Activated naive CD8-positive, alpha-beta T cell treated with anti-CD3 and anti-CD28 coated beads, Interleukin-2, amount 50 U/mL, for 16 hours (primary cell): ENCODE results near the gene EIF1AD.
"Not testable (repeated sequence)": the region's sequence is repeated elsewhere in the genome, so short reads cannot be mapped to it uniquely, and the experiment has no call there.

Source experiments
- DNase-seq: peaks from one replicate; pipeline ENCODE4 v3.0.0-alpha.2; 2020; ENCODE audit warnings: low read depth, low spot score

Gene EIF1AD

DNA sequence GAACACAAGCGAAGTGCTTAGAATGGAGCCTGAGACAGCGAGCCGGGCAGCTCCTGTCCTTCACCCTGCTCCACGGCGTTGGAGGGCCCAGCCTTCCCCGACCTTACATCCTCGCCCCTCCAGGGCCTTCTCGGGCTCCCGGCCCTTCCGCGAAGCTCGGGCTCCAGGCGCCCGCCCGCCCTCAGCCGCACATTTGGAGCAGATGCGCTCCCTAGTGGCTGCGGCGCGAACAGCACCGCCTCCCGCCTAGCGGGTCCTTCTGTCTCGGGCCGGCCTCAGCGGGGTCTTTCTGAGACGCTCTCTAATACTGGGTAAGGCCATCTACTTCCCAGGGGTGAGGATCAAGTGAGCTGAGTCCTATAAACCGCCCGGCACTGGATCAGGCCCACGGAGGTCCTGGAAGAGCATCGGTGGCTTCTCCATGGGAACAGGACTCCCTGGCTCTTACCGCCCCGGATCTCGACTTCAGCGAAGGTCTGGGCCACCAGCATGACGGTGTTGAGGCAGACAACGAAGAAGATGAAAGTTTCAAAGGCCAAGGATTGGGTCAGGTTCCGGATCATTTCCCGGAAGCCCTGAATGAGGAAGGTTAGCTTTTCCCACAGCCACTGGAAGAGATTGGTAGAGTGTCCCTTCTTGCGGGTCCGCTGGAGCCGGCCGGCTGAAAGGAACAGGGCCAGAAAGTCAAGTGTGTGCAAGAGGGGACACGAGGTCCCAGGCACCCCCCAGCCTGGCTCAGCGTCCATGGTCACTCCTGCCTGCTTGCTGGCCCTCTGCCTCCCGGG is 20.6 kb upstream of the EIF1AD start:
- DNase-seq: peak; percentile 63

DNA sequence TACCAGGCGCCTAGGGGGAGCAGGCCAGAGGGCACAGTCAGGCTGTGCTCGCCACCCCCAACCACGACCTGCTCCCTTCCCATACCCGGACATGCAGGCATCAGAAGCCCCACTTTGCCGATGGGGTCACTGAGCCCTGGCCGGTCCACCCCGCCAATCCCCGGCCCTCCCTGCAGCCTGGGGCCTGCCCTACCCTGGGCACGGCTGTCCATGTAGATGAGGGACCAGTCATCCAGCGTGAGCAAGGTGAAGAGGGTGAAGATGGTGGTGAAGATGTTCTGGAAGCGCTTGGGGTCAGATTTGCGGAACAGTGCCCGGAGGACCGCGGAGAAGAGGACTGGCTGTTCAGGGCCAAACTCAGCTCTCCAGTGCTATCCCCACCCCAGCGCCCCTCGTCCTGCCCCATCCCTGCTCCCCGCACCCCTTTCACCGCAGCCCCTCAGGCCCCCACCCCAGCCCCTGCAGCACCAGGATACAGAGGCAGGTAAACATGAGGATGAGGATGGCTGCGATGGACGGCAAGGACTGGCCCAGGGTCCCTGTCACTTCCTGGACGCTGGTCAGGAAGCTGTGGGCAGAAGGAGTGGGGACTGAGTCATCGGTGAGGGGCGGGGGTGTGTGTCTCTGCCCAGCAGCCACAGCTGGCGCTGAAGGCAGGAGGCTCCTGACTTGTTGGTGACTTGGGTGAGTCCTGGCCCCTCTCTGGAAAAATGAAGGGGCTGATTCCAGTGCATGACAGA is 18.8 kb upstream of the EIF1AD start:
- DNase-seq: no peak

GRCh38 chr11:66020212-66020611 is 18.3 kb upstream of the EIF1AD start:
- DNase-seq: no peak

- DNase-seq: no peak
Measured at GRCh38 chr11:66017321-66017720, 15.4 kb upstream of the EIF1AD start.

DNA sequence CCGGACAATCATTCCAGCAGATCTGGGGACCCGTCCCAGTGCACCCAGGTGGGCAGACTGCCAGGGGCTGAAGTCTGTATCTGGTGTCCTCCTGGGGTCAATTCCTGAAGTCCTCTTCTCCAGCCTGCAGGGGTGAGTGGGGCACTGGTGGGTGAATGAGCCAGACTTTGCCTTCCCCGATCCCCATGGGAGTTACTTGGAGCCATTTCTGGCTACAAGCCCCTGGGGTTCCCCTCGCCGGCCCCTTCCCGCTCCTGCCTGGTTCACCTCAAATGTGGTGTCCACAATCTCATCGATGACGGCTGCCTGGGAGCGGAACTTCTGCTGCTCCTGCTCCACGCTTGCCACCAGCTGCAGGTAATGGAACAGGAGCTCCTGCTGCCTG is 14.8 kb upstream of the EIF1AD start:
- DNase-seq: no peak

DNA sequence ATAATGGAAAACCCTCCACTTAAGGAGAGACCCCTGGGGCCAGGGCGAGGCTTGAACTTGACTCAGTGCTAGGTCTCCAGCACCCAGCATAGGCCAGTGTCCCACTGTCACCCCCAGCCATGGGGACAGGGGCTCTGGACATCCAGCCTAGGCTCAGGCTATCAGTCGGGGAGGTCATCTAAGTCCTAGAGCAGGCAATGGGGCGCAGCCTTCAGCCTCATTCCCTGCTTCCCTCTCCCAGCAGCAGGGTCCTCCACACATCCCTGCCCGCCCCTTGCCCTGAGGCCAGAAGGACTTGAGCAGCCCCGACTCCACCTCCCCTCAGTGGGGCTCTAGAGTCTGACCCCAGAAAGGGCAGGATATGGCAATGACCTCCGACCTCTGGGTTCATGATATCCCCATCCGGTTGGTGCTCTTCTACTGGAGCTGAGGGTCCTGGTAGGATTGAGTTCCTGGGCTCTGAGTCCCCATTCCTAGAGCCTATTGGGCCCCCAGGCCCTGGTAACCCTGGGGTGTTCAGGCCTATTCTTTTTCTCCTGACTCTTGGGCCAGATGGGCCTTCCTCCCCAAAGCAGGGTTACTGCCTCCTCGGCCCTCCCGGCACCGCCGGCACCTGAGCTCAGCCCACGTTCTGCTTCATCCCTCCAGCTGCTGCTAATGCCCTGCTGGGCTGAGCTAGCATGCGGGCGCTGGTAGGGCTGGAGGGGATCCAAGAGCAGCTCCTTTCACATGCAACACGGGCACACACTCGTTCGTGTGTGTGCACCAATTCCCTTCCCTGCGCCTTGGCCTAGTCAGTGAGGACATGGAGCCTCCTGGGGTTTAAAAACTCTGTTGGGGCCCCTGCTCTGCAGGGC is 14.2 kb upstream of the EIF1AD start:
- no peak for DNase-seq

- DNase-seq: no peak
Measured at GRCh38 chr11:66015454-66015881, 13.5 kb upstream of the EIF1AD start.

GRCh38 chr11:66014804-66015453 is 13.0 kb upstream of the EIF1AD start:
- no peak for DNase-seq

GRCh38 chr11:66013762-66014100 is 11.8 kb upstream of the EIF1AD start:
- DNase-seq: no peak

- DNase-seq: no peak
Measured at GRCh38 chr11:66012946-66013761, 11.2 kb upstream of the EIF1AD start.

DNA sequence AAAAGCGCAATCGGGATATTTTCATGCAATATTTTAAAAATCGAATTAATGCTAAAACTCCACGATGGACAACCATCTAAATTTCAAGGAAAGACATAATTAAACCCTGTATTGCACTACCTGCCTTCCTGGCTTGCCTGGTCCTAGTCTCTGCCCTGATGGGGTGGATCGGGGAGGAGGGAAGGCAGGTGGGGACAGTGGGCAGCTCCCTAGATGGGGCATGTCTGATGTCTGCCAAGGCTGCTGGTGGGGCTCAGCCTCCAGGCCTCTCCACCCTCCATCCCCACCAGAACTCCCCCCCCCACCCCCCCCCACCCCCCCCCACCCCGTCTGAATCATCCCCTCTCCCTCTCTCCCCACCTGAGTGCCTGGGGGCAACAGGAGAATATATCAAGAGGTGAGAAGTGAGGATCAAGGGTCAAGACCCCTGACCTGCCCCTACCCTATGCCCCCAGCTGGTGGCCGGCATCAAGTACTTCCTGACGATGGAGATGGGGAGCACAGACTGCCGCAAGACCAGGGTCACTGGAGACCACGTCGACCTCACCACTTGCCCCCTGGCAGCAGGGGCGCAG is 10.5 kb upstream of the EIF1AD start:
- no peak for DNase-seq

DNA sequence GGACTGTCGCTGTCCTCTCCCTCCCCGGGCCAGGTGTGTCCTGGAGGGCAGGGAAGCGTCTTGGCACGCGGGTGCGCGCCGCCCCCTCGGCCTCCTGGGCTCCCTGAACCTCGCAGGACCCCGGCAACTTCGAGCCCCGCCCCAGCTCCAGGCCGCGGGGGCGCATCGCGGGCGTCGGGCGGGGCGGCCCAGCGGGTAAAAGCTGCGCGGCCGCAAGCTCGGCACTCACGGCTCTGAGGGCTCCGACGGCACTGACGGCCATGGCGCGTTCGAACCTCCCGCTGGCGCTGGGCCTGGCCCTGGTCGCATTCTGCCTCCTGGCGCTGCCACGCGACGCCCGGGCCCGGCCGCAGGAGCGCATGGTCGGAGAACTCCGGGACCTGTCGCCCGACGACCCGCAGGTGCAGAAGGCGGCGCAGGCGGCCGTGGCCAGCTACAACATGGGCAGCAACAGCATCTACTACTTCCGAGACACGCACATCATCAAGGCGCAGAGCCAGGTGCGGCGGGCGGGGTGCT is 9.9 kb upstream of the EIF1AD start, which contains the start of gene CST6:
Gene CST6 (plus strand): TSS at position 224 of the 519 bp plus-strand sequence. CDS start 37 bp downstream, at position 261.
- no peak for DNase-seq

GRCh38 chr11:66011239-66011784 is 9.4 kb upstream of the EIF1AD start:
- no peak for DNase-seq

DNA sequence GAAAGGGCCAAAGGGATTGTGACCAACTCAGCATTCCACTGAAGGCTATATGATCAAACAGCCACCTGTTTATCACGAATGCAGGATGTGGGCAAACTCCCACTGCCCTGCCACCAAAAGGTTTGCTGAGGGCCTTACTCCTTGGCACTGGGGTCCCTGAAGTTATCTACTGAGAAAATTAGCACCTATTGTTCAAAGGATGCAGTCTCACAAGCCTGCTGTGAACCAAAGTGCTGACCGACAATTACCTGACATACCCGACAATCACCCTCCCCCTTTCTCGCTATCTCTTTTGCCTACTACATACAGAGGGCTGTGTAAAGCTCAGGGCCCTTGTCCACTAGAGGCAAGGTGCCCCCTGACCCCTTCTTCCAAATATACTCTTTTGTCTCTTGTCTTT is 8.1 kb upstream of the EIF1AD start:
- not testable (repeated sequence) for DNase-seq

- no peak for DNase-seq
Measured at GRCh38 chr11:66008468-66009101, 6.6 kb upstream of the EIF1AD start.

DNA sequence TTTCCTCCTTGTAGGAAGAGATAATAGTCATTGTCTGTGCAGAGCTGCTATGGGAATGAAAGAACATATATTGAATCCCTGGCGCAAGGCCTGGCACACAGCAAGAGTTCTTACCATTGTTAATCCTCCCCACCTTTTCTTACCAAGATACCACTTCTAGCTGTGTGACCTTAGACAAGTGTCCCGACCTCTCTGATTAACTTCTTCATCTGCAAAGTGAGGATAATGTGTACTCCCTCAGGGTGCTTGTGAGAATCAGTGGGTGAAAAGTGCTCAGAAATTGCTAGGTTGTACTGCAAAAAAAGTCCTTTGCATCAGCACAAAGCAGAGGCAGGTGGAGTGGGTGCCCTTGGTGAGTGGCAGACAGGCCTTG is 6.1 kb upstream of the EIF1AD start:
- DNase-seq: no peak

GRCh38 chr11:66007201-66007634 is 5.3 kb upstream of the EIF1AD start:
- DNase-seq: no peak

DNA sequence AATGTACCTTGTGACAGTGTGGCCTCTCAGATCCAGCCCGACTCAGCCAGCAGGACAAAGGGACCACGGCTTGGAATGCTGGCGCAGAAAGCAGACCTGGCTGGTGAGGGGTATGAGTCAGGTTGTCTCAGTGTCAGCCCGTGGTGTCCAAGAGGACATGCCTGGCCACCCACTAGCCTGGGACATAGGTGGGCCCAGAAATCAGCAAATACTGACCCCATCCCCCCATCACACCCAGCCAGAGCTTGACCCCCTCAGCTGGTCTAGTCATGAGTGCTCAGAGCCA is 4.9 kb upstream of the EIF1AD start:
- no peak for DNase-seq

GRCh38 chr11:66006134-66006890 is 4.4 kb upstream of the EIF1AD start:
- DNase-seq: no peak
